ENCODE results near the gene SLC6A9. TPM values are rescaled to one million over a fixed set of nuclear protein-coding genes. Genes with fewer than 3 reads are reported as not detected.
A peak's percentile ranks its signal among the peaks of the same experiment; 100 is the strongest.

Gene SLC6A9
- total and polyA plus RNA-seq, 8 donors: 1.9 to 23.4 (median 4.4) TPM

DNA sequence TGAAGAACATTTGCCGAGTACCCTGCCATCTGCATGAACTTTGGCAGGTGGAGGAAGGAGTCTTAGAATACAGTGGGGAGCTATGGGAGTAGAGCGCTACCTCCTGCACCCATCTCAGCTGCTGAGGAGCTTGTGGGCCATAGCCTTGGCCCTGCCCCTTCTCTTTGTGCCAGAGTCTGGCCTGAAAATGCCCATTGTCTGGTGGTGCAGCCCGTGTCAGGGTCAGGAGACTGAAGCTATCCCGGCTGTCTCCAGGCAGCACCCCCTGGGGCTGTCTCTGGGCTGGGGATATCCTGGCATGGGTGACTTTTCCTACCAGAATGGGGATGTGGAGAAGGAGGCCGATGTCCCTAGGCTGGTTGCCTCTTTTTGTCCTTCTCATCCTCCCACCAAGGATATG is 77.2 kb downstream of the SLC6A9 start:
- Histone ChIP-seq H3K36me3 (peaks cover 0 to 17% (median 0%) of the 10 kb centered on the region in 3 donors), H3K4me1 (no peaks in the 10 kb centered on the region), H3K27me3 (no peaks in the 10 kb centered on the region), H3K27ac (no peak overlapping the region), H3K4me3 (no peak overlapping the region), H3K9me3 (no peaks in the 10 kb centered on the region)
- DNase-seq (no peak), FAIRE-seq (no peak), ATAC-seq (no peak)
- TF ChIP-seq, protein P1, sequence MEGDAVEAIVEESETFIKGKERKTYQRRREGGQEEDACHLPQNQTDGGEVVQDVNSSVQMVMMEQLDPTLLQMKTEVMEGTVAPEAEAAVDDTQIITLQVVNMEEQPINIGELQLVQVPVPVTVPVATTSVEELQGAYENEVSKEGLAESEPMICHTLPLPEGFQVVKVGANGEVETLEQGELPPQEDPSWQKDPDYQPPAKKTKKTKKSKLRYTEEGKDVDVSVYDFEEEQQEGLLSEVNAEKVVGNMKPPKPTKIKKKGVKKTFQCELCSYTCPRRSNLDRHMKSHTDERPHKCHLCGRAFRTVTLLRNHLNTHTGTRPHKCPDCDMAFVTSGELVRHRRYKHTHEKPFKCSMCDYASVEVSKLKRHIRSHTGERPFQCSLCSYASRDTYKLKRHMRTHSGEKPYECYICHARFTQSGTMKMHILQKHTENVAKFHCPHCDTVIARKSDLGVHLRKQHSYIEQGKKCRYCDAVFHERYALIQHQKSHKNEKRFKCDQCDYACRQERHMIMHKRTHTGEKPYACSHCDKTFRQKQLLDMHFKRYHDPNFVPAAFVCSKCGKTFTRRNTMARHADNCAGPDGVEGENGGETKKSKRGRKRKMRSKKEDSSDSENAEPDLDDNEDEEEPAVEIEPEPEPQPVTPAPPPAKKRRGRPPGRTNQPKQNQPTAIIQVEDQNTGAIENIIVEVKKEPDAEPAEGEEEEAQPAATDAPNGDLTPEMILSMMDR (IDR thresholded peaks at IDR 0.05): no peak
- intact Hi-C loops (cut with DNase I): no loop called here
- WGBS, 2 donors: 84 to 89% methylated on average over 5 of the region's 5 CpGs

DNA sequence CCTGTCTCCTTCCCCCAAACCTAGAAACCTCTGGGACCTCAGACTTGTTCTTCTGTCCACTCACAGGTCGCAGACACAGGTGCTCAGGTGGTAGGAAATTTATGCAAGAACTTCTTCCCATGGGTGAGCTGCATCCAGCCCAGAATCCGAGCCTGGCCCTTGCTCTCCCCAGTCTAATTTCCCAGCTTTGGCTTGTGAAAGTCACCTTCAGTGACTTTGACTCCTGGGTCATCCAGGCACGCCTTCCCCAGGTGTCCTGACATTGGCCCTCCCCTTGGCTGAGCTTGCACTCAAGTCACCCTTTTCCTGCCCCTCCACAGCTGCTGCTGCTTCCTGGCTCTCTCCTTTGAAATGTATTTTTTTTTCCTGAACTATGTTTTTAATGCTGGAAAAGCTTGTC is 77.9 kb downstream of the SLC6A9 start:
- intact Hi-C loops (cut with DNase I): no loop called here
- no peak for ATAC-seq
- Histone ChIP-seq H3K4me3 (no peak overlapping the region), H3K9me3 (no peaks in the 10 kb centered on the region), H3K4me1 (peaks cover 0 to 3% (median 1%) of the 10 kb centered on the region in 3 donors), H3K27me3 (no peaks in the 10 kb centered on the region), H3K27ac (no peak overlapping the region), H3K36me3 (peaks cover 0 to 11% (median 0%) of the 10 kb centered on the region in 3 donors)
- no peak for DNase-seq
- FAIRE-seq: no peak
- 71 to 78% methylated on average over 3 of the region's 3 CpGs for WGBS, 2 donors
- TF ChIP-seq, protein P1 (IDR thresholded peaks at IDR 0.05): no peak

DNA sequence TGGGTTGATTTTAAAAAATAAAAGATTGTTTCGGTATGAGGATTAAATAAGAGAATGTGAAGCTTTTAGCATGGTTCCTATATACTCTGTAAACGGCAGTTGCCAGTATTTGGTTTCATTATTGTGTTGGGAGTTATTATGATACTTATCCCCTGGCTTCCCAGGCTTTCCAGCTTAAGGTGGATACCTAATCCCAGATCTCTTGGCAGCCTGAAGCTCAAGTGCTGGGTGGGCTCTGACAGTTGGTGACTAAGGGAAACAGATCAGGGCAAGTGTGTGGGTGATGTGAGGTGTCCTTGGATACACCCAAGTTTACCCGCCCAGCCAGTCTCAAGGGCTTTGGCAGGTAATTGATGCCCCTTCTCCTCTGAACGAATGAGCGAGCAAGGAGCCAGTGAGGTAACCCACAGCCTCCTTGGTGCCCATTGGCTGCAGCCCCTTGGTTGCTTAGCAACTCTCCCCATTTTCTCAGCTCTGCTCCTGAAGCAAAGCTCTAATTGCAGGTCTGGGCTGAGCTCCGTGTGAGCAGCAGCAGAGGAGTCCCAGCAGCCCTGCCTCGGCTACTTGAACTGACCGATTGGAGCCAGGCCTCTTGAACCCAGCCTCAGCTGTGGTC is 78.4 kb downstream of the SLC6A9 start:
- TF ChIP-seq, protein P1 (IDR thresholded peaks at IDR 0.05): no peak
- intact Hi-C loops (cut with DNase I): no loop called here
- WGBS, 2 donors: 75 to 79% methylated on average over 8 of the region's 8 CpGs
- Histone ChIP-seq H3K4me1 (peaks cover 3 to 8% (median 4%) of the 10 kb centered on the region in 3 donors), H3K4me3 (no peak overlapping the region), H3K36me3 (peaks cover 0 to 6% (median 0%) of the 10 kb centered on the region in 3 donors), H3K27me3 (no peaks in the 10 kb centered on the region), H3K9me3 (no peaks in the 10 kb centered on the region), H3K27ac (no peak overlapping the region)
- FAIRE-seq (no peak), ATAC-seq (peak in 2 of 4 donors; percentile 55 to 62), DNase-seq (peak in 1 of 6 donors; percentile 32)

DNA sequence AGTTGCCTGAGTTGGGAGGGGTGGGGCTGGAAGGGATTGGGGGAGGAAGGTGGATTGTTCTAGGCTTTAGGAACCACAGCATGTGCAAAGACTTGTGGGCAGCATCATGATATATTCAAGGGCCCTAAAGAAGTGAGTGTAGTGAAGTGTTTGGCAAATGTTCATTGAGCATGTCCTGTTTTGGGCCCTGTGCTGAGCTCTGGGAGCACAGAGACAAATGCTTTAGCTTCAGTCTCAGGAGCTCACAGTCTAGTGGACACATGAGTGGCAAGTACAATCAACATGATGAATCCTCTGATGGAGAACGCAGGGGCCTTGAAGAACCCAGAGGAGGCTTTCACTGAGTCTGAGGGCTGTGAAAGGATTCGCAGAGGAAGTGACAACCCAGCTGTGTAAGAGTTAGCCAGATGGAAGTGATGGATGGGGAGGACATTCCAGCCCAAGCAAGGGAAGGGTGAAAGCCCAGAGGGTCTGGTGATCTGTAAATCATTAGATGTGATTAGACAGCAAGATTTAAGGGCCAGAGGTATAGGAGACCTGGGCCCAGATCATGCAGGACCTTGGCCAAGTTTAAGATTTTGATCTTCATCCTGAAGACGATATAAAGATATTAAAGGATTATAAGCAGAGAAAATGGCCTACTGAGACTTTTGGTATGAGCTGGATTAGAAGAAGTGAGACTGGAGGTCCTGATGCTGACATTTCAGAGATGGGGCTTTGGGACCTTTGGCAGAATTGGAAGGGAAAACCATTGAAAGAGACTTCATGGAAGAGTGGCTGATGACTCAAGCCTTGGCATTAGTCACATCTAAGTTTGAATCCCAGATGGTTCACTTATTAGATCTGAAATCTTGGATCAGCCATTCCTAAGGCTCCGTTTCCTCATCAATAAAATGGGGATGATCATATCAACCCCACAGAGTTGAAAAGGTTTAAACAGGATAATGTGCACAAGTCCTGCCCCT is 80.0 kb downstream of the SLC6A9 start:
- no peak for FAIRE-seq
- Histone ChIP-seq H3K4me1 (peaks cover 4 to 15% (median 9%) of the 10 kb centered on the region in 3 donors), H3K9me3 (no peaks in the 10 kb centered on the region), H3K27me3 (no peaks in the 10 kb centered on the region), H3K36me3 (no peaks in the 10 kb centered on the region), H3K27ac (no peak overlapping the region), H3K4me3 (no peak overlapping the region)
- intact Hi-C loops (cut with DNase I): no loop called here
- TF ChIP-seq, protein P1 (IDR thresholded peaks at IDR 0.05): no peak
- ATAC-seq: no peak
- 84 to 90% methylated on average over 4 of the region's 4 CpGs for WGBS, 2 donors
- DNase-seq: no peak
